Kidney epithelial cell (primary cell): ENCODE results near the gene ARFGAP2. TPM values are rescaled to one million over a fixed set of nuclear protein-coding genes. Genes with fewer than 3 reads are reported as not detected.

ENCODE experiments used
- DNase-seq: peaks from one replicate; pipeline ENCODE4 v3.0.0-alpha.2; 2010; ENCODE audit warnings: low read depth
- H3K27me3 ChIP-seq: 2 replicates; pipeline ENCODE4 v1.6.0; 2011; ENCODE audit warnings: low read length; ENCODE audit not compliant: control insufficient read depth, insufficient read depth
- H3K36me3 ChIP-seq: 2 replicates; pipeline ENCODE4 v1.5.1; 2011; ENCODE audit warnings: low read length; ENCODE audit not compliant: control insufficient read depth, insufficient read depth
- H3K4me3 ChIP-seq: 2 replicates; pipeline ENCODE4 v1.5.1; 2011; ENCODE audit warnings: low read depth, mild to moderate bottlenecking, control low read depth, low read length
- CTCF ChIP-seq: IDR thresholded peaks from 2 replicates; pipeline ENCODE4 v1.5.1; 2011; ENCODE audit warnings: mild to moderate bottlenecking, moderate library complexity, low read length, control low read depth, inconsistent platforms; ENCODE audit not compliant: insufficient read depth, poor library complexity, severe bottlenecking
- total RNA-seq: library from RNA; depleted of rRNA; stranded (reverse); fragments of >200 nt; gene quantifications from 2 replicates; pipeline ENCODE4 v1.2.3, GENCODE V29; 2015

Gene ARFGAP2
- total RNA-seq = 95.7 and 106 TPM in 2 replicates

DNA sequence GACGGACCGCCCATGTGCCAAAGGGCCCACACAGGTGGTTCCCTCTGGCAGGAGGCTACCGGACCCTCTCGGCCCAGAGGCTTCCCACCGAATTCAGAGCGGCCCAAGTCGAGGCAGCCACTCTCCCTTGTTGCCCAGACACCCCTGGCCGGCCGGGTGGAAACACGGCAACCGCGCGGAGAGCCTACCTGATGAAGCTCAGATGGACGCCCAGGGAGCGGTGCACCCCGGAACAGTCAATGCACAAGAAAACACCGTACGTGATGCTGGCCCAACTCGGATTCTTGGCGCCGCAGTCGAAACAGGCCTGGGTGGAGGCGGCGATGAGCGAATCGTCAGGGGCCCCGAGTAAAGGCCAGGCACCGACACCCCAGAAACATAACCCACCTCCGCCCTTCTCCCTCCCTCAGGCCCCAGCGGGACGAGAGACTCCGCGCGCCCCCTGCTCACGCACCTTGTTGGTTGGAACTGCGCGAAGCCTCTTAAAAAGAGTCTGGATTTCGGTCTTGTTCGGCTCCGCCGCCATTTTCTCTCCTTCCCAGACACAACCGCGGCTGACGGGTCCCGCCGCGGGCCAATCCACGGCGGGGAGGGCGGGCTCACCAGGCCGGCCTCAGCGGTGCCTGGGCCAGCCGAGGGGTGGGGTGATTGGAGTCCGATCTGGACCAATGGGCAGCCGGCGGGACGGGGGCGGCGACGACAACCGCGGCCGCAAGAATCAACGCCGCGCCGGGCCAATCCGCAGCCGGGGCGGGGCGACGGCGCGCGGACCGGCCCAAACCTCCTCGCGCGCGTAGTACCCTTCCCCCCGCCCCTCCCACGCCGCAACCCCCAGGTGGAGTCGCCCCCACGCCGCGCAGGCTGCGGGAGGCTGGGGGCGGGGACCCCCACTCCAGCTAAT is at the start of gene ARFGAP2:
TSS of gene ARFGAP2 (minus strand) at position 552 of the 901 bp plus-strand sequence. CDS start at position 526, 26 bp downstream.
- DNase-seq = peak; percentile 82
- peaks cover 3% of the 10 kb centered on the region for H3K36me3 ChIP-seq
- no peaks in the 10 kb centered on the region for H3K27me3 ChIP-seq
- peak within 1 kb of the TSS; percentile 97 for H3K4me3 ChIP-seq
- TF ChIP-seq CTCF = no peak

- Histone ChIP-seq H3K4me3 (no peak overlapping the region), H3K27me3 (no peaks in the 10 kb centered on the region), H3K36me3 (no peaks in the 10 kb centered on the region)
- DNase-seq = no peak
- TF ChIP-seq CTCF = no peak
Measured at GRCh38 chr11:47225552-47226400, 49.1 kb upstream of the ARFGAP2 start.

GRCh38 chr11:47222696-47223095 is 46.0 kb upstream of the ARFGAP2 start:
- TF ChIP-seq CTCF = no peak
- DNase-seq = no peak
- Histone ChIP-seq H3K36me3 (no peaks in the 10 kb centered on the region), H3K4me3 (no peak overlapping the region), H3K27me3 (no peaks in the 10 kb centered on the region)

DNA sequence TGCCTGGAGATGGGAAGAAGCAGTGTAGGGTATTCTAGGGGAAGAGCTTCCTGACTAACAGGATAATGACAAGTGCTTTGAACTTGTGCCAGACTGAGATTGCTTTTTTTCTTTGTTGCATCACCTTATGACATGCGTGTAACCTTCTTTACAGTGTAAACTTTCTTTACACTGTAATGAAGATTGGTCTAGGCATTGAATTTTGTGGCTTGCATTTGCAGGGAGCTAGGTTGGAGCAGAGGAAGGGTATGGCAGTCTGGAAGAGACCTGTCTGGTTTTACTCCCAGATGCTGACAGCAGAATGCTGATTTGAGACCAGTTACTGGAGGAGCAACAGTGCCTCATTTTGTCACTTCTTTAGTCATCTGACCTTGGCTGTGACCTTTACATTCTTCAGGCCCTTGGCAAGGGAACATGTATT is 43.7 kb upstream of the ARFGAP2 start:
- no peak for DNase-seq
- no peaks in the 10 kb centered on the region for H3K27me3 ChIP-seq
- no peak overlapping the region for H3K4me3 ChIP-seq
- H3K36me3 ChIP-seq = no peaks in the 10 kb centered on the region
- TF ChIP-seq CTCF = no peak

- H3K36me3 ChIP-seq = no peaks in the 10 kb centered on the region
- no peaks in the 10 kb centered on the region for H3K27me3 ChIP-seq
- no peak for TF ChIP-seq CTCF
- H3K4me3 ChIP-seq = peak overlapping the region; percentile 40
- DNase-seq = peak; percentile 65
Measured at GRCh38 chr11:47216121-47216798, 39.6 kb upstream of the ARFGAP2 start.
